NCI-H1436 treated with DMSO at 0.1 percent for 48 hours (cell line): ENCODE results near the gene MFSD6L.
"Not testable (repeated sequence)": the region's sequence is repeated elsewhere in the genome, so short reads cannot be mapped to it uniquely, and the experiment has no call there.

Experiments
- DNase-seq: peaks from one replicate; lab custom pipeline; 2025; lab: John Stamatoyannopoulos, UW

The MFSD6L gene

GRCh38 chr17:8825802-8826201 is 26.6 kb upstream of the MFSD6L start:
- no peak for DNase-seq

- DNase-seq: no peak
These were observed 24.1 kb upstream of the MFSD6L start for GRCh38 chr17:8823279-8823678.

- DNase-seq: no peak
These were observed 23.4 kb upstream of the MFSD6L start for GRCh38 chr17:8822401-8823035.

GRCh38 chr17:8821446-8822105 is 22.4 kb upstream of the MFSD6L start:
- DNase-seq: no peak

- no peak for DNase-seq
These were observed 21.3 kb upstream of the MFSD6L start for GRCh38 chr17:8820311-8821010.

GRCh38 chr17:8818654-8819330 is 19.6 kb upstream of the MFSD6L start:
- DNase-seq: no peak

- DNase-seq: no peak
These were observed 18.9 kb upstream of the MFSD6L start for GRCh38 chr17:8818047-8818446.

- no peak for DNase-seq
These were observed 7.9 kb upstream of the MFSD6L start for GRCh38 chr17:8806926-8807550.

- no peak for DNase-seq
These were observed 7.2 kb upstream of the MFSD6L start for GRCh38 chr17:8806253-8806925.

- DNase-seq: not testable (repeated sequence)
These were observed 6.2 kb upstream of the MFSD6L start for GRCh38 chr17:8805396-8805795.

- DNase-seq: no peak
These were observed 4.6 kb upstream of the MFSD6L start for GRCh38 chr17:8803531-8804420.

GRCh38 chr17:8801135-8801840 is 2.1 kb upstream of the MFSD6L start:
- no peak for DNase-seq

GRCh38 chr17:8800656-8801055 is 1.5 kb upstream of the MFSD6L start:
- no peak for DNase-seq

GRCh38 chr17:8799570-8800212 is 526 bp upstream of the MFSD6L start:
- DNase-seq: no peak

GRCh38 chr17:8798176-8798845 is 854 bp downstream of the MFSD6L start:
- DNase-seq: no peak

GRCh38 chr17:8797621-8798175 is 1.5 kb downstream of the MFSD6L start:
- no peak for DNase-seq

- no peak for DNase-seq
These were observed 4.5 kb downstream of the MFSD6L start for GRCh38 chr17:8794636-8795035.

GRCh38 chr17:8793649-8794048 is 5.5 kb downstream of the MFSD6L start:
- DNase-seq: no peak

- DNase-seq: no peak
These were observed 6.5 kb downstream of the MFSD6L start for GRCh38 chr17:8792646-8793045.
